Measurements from ENCODE around the gene TBC1D20.
"Not testable (repeated sequence)": the region's sequence is repeated elsewhere in the genome, so short reads cannot be mapped to it uniquely, and the experiment has no call there.

The TBC1D20 gene

GRCh38 chr20:400454-401275 is 61.7 kb downstream of the TBC1D20 start:
- DNase-seq: no peak

GRCh38 chr20:400128-400453 is 62.2 kb downstream of the TBC1D20 start:
- DNase-seq: no peak

GRCh38 chr20:399182-399707 is 63.1 kb downstream of the TBC1D20 start:
- DNase-seq: no peak

- no peak for DNase-seq
Measured at GRCh38 chr20:397432-398237, 64.7 kb downstream of the TBC1D20 start.

- DNase-seq: no peak
Measured at GRCh38 chr20:396619-397431, 65.5 kb downstream of the TBC1D20 start.

GRCh38 chr20:396252-396618 is 66.1 kb downstream of the TBC1D20 start:
- DNase-seq: no peak

DNA sequence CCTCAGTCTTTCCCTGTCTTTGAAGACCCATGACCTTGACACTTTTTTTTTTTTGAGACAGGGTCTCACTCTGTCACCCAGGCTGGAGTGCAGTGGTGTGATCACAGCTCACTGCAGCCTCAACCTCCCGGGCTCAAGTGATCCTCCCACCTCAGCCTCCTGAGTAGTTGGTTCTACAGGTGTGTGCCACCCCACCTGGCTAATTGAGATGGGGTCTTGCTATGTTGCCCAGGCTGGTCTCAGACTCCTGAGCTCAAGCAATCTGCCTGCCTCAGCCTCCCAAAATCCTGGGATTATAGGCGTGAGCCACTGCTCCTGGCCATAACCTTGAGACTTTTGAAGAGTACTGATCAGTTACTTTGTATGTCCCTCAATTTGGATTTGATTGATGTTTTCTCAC is 69.0 kb downstream of the TBC1D20 start:
- not testable (repeated sequence) for DNase-seq

GRCh38 chr20:391041-391711 is 71.2 kb downstream of the TBC1D20 start:
- no peak for DNase-seq

DNA sequence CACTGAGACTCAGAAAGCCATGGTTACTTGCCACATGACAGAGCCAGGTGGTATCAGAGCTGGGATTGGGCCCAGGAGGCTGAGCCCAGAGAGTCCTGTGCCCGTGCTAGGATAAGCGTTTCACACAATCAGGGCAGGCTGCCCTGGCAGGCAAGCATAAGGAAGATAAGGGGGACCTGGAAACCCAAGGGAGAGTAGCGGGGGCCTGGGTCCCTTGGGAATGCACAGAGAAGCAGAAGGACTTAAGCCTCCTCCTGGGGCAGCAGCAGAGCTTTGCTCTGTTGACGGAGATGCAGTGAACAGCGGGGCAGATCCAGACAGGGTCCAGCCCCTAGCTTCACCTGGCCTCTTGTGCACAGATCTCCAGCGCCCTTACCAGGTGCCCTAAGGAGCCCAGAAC is 73.1 kb downstream of the TBC1D20 start:
- no peak for DNase-seq

DNA sequence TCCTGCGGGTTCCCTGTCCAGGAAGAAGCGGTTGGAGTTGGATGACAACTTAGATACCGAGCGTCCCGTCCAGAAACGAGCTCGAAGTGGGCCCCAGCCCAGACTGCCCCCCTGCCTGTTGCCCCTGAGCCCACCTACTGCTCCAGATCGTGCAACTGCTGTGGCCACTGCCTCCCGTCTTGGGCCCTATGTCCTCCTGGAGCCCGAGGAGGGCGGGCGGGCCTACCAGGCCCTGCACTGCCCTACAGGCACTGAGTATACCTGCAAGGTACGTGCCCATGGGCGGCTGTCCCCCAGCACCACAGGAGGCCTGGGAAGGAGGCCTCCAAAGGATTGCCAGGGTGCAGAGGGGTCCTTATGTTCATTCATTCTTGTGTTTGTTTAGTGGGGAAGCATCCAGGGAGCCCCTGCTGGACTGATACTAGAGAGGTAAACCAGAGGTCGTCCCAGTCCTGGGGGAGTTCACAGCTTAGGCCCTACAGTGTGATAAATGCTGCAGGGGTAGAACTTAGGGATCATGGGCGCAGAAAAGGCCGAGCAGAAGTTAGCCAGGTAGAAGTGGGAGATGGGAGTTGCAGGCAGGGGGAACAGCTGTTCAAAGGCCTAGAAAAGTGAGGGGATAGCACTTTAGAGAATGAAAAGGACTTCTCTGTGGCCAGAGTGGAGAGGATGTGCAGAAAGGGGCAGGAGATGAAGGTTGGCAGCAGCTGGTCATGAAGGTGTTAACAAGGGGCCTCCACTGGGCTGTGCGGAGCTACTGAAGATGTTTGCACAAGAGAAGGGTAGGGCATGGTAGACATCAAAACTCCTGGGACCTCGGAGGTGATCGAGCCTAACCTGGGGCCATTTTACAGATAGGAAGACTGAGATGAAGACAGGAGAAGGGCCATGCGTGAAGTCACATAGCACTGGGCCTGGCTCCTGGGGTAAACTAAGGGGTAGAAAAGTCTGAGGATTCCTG is 74.0 kb downstream of the TBC1D20 start:
- no peak for DNase-seq

DNA sequence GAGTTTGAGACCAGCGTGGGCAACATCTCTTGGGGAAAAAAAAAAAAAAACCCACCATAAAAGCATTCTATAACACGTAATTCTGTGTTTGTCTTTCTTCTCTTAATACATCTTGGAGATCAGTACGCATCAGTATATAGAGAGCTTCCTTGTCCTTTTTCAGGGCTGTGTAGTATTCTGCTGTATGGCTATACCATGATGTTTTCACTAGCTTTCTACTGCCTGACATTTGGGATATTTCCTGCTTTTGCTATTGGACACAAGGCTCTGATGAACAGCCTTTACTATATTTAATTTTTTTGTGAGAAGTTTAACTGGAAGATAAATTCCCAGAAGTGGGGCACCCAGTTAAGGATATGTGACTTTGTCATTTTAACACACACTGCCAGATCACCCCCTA is 74.8 kb downstream of the TBC1D20 start:
- DNase-seq: no peak

DNA sequence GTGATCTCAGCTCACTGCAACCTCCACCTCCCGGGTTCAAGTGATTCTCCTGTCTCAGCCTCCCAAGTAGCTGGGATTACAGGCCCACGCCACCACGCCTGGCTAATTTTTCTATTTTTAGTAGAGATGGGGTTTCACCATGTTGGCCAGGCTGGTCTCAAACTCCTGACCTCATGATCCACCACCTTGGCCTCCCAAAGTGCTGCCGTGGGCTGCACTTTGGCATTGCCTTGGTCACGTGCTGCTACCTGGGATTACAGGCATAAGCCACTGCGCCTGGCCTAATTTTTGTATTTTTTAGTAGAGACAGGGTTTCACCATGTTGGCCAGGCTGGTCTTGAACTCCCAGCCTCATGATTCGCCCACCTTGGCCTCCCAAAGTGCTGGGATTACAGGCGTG is 75.7 kb downstream of the TBC1D20 start:
- DNase-seq: not testable (repeated sequence)
